ENCODE data around the gene FOXC1.

FOXC1 gene

GRCh38 chr6:1624851-1625781 is 15.4 kb downstream of the FOXC1 start:
- no peak for DNase-seq

GRCh38 chr6:1625794-1626435 is 16.2 kb downstream of the FOXC1 start:
- no peak for DNase-seq

- DNase-seq = no peak
Observed at GRCh38 chr6:1626481-1626880, 16.8 kb downstream of the FOXC1 start.

GRCh38 chr6:1627827-1628560 is 18.3 kb downstream of the FOXC1 start:
- no peak for DNase-seq

GRCh38 chr6:1629316-1629715 is 19.6 kb downstream of the FOXC1 start:
- DNase-seq = no peak

- no peak for DNase-seq
Observed at GRCh38 chr6:1630212-1630770, 20.6 kb downstream of the FOXC1 start.

GRCh38 chr6:1630771-1631217 is 21.1 kb downstream of the FOXC1 start:
- no peak for DNase-seq

GRCh38 chr6:1631251-1631650 is 21.5 kb downstream of the FOXC1 start:
- no peak for DNase-seq

- DNase-seq = no peak
Observed at GRCh38 chr6:1633366-1634021, 23.8 kb downstream of the FOXC1 start.

- no peak for DNase-seq
Observed at GRCh38 chr6:1634081-1634480, 24.4 kb downstream of the FOXC1 start.

- DNase-seq = no peak
Observed at GRCh38 chr6:1635305-1636010, 25.7 kb downstream of the FOXC1 start.

GRCh38 chr6:1636272-1636825 is 26.6 kb downstream of the FOXC1 start:
- DNase-seq = no peak

- no peak for DNase-seq
Observed at GRCh38 chr6:1636971-1637871, 27.5 kb downstream of the FOXC1 start.

GRCh38 chr6:1639430-1639829 is 29.7 kb downstream of the FOXC1 start:
- no peak for DNase-seq

- no peak for DNase-seq
Observed at GRCh38 chr6:1640476-1640875, 30.8 kb downstream of the FOXC1 start.

- DNase-seq = no peak
Observed at GRCh38 chr6:1641343-1641885, 31.7 kb downstream of the FOXC1 start.

- no peak for DNase-seq
Observed at GRCh38 chr6:1643111-1643510, 33.4 kb downstream of the FOXC1 start.

GRCh38 chr6:1643830-1644445 is 34.2 kb downstream of the FOXC1 start:
- DNase-seq = no peak

GRCh38 chr6:1644516-1645060 is 34.9 kb downstream of the FOXC1 start:
- DNase-seq = no peak
